ENCODE measurements around the gene NUP133.
A peak's percentile ranks its signal among the peaks of the same experiment; 100 is the strongest.
"Not testable (repeated sequence)": the region's sequence is repeated elsewhere in the genome, so short reads cannot be mapped to it uniquely, and the experiment has no call there.

Gene NUP133

DNA sequence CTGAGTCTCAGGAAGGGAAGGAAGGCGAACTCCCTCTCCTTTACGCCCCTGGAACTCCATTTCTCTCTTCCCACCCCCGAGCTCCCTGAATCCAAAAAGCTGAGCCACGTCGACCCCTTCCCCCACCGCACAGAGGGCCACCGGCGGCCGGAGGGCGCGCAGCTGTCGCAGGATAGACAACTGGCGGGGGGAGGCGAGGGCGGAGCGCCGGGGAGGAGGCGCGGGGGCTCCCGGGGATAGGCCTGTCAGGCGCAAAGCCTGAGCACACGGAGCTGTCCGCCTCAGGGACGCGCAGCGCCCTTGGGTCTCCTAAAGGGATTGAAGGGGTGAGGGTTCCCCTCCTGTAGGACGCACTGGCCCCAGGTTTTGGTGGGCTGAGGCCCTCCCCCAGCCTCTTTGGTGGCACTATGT, 73.5 kb downstream of the NUP133 start:
- no peak for DNase-seq (ENCODE audit: low read depth in 1 of 2, low spot score in 1 of 2)
- TF ChIP-seq JUND (IDR thresholded peaks at IDR 0.05; ENCODE audit: low read depth): no peak
- in situ Hi-C loops (cut with HindIII; ENCODE audit: low pct_unique_long_range_greater_than_20kb, low sequenced_read_pairs): no loop called here

DNA sequence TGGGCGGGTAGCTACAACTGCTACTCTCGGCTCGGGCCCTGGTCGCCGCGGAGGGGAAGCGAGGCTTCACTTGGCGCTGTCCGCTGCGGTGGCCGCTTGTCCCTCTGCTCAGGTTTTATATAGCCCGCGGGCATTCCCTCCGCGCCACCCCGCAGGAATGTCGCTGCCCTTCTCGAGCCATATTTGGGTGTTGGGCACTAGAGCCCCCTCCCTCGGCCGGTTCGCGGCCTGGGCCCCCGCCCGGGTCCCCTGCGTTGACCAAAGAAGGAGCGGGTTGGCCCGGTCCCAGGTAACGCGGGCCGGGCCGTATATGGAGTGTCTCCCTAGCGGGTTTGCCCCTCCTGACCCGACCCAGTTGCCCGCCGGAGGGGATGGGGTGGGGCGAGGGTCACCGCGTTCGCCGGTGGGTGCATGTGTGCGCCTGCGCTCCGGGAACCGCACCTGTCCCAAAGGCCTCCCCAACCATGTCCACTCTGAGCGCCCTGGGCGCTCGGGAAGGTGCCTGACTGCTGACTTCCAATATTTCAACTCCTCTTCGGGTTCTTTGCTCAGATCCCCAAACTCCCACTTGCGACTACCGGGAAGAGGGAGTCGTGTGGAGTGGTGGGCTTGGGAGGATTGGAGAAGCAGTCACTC, 74.0 kb downstream of the NUP133 start, which contains the start of gene ACTA1:
Gene ACTA1, minus strand, starts transcription at position 90 of the 636 bp plus-strand sequence. CDS start 979 bp downstream, outside the sequence.
- in situ Hi-C loops (cut with HindIII; ENCODE audit: low pct_unique_long_range_greater_than_20kb, low sequenced_read_pairs): no loop called here
- no peak for TF ChIP-seq JUND (IDR thresholded peaks at IDR 0.05; ENCODE audit: low read depth)
- peak in 1 of 2 experiments; percentile 42 for DNase-seq (ENCODE audit: low read depth in 1 of 2, low spot score in 1 of 2)

DNA sequence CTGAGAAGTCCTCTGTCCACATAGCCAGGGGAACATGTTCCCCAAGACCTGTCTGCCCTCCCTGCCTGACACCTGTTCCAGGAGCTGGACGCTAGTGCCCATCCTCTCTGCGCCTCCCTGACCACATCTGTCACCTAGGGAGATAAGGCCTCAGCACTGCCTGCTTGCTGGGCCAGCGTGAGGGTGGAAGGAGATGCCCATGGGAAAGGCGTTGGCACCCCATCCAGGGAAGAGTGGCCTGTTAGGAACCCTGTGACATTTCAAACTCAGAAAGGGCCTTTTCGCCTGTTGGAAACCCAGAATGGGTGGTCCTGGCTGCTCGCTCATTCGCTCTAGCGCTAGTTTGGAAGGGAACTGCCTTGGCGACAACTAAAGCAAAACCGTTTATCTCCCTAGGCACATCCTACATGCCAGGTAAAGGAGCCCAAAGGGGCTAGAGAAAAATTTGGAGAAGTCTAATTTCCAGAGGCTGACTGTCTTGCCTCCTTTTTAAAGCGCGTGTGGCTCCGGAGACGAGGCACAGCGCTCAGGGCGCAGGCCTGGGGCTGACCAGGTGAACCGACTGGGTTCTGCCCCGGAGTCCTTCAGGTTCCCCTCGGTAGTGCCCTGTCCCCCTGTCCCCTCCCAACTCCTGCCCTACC, 74.7 kb downstream of the NUP133 start:
- no peak for TF ChIP-seq JUND (IDR thresholded peaks at IDR 0.05; ENCODE audit: low read depth)
- in situ Hi-C loops (cut with HindIII; ENCODE audit: low pct_unique_long_range_greater_than_20kb, low sequenced_read_pairs): no loop called here
- no peak for DNase-seq (ENCODE audit: low read depth in 1 of 2, low spot score in 1 of 2)

DNA sequence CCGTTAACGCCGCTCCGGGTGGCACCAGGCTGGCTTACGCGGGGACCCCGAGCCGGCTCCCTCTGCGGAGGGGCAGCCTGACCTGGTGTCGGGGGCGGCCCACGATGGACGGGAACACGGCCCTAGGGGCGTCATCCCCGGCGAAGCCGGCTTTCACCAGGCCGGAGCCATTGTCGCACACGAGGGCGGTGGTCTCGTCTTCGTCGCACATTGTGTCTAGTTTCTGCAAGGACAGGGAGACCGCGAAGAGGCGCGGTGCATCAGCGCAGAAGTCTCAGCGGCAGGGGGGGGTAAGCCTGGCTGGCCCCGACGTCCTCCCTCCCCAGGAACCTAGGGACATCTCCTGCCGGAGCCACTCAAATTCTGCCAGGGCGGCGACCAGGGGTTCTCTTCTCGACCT, 75.2 kb downstream of the NUP133 start:
- no peak for DNase-seq (ENCODE audit: low read depth in 1 of 2, low spot score in 1 of 2)
- no peak for TF ChIP-seq JUND (IDR thresholded peaks at IDR 0.05; ENCODE audit: low read depth)
- in situ Hi-C loops (cut with HindIII; ENCODE audit: low pct_unique_long_range_greater_than_20kb, low sequenced_read_pairs): no loop called here

DNA sequence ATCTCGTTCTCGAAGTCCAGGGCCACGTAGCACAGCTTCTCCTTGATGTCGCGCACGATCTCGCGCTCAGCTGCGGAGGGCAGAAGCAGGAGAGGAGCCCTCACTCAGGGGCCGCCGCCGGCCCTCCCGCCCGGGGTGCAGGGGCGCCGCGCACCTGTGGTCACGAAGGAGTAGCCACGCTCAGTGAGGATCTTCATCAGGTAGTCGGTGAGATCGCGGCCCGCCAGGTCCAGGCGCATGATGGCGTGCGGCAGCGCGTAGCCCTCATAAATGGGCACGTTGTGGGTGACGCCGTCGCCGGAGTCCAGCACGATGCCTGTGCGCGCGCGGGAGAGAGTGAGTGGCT, 76.1 kb downstream of the NUP133 start:
- no peak for TF ChIP-seq JUND (IDR thresholded peaks at IDR 0.05; ENCODE audit: low read depth)
- in situ Hi-C loops (cut with HindIII; ENCODE audit: low pct_unique_long_range_greater_than_20kb, low sequenced_read_pairs): no loop called here
- no peak for DNase-seq (ENCODE audit: low read depth in 1 of 2, low spot score in 1 of 2)

DNA sequence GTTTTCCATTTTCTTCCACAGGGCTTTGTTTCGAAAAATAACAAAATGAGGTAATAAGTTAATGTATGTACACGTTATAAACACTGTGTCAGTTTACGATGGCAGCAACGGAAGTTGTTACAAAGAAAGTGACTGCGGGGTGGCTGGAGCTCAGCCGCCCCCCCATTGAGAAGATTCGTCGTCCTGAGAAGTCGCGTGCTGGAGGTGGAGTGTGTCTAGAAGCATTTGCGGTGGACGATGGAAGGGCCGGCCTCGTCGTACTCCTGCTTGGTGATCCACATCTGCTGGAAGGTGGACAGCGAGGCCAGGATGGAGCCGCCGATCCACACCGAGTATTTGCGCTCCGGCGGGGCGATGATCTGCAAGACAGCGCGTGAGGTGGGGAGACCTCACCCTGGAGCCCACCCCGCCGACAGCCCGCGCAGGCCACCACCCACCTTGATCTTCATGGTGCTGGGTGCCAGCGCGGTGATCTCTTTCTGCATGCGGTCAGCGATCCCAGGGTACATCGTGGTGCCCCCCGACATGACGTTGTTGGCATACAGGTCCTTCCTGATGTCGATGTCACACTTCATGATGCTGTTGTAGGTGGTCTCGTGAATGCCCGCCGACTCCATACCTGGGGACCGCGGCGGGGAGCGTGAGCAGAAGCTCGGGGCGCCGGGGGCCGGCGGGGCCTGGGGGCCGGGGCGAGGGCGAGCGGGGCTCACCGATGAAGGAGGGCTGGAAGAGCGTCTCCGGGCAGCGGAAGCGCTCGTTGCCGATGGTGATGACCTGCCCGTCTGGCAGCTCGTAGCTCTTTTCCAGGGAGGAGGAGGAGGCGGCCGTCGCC, 76.6 kb downstream of the NUP133 start:
- in situ Hi-C loops (cut with HindIII; ENCODE audit: low pct_unique_long_range_greater_than_20kb, low sequenced_read_pairs): no loop called here
- TF ChIP-seq JUND (IDR thresholded peaks at IDR 0.05; ENCODE audit: low read depth): no peak
- no peak for DNase-seq (ENCODE audit: low read depth in 1 of 2, low spot score in 1 of 2)

DNA sequence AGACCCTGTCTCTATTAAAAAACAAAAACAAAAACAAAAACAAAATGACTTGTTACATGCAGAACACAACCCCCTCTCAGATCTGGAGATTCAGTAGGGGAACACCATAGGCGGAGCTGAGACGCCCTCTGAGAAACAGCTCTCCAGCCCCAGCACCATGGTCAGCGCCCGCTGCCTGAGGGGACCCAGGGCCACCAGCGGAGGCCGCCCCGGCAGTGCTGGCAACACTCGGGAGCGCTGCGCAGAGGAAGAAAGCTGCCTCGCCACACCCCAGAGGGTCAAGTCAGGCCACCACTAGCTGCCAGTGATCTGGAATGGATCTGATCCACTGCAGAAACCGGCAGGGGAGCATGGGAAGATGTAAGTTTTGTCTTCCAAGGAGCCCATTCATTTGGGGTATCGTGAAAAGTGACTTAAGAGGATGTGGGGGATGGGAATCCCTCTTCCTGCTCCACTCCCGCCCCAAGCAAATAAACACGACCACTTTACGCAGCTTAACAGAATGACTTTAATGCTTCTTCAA, 77.3 kb downstream of the NUP133 start:
- no peak for TF ChIP-seq JUND (IDR thresholded peaks at IDR 0.05; ENCODE audit: low read depth)
- in situ Hi-C loops (cut with HindIII; ENCODE audit: low pct_unique_long_range_greater_than_20kb, low sequenced_read_pairs): no loop called here
- DNase-seq (ENCODE audit: low read depth in 1 of 2, low spot score in 1 of 2): peak in 1 of 2 experiments; percentile 69

DNA sequence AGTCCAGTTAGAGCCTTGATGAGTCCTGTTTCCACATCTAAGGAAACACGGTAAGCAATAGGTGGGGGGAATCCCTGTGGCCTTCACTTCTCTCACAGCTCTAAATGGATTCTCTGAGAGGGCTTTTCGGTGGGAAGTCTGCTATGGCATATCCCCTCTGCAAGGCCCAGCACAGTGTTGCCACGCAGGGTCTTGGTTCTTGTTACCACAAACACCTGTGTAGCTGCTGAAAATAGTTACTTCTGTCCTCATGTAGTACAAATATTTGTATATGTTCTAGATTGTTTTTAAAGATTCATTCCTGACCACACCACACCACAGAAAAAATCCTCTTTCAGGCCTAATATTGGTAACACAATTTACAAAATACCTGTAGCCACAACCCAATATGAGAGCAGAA, 79.9 kb downstream of the NUP133 start:
- no peak for TF ChIP-seq JUND (IDR thresholded peaks at IDR 0.05; ENCODE audit: low read depth)

DNA sequence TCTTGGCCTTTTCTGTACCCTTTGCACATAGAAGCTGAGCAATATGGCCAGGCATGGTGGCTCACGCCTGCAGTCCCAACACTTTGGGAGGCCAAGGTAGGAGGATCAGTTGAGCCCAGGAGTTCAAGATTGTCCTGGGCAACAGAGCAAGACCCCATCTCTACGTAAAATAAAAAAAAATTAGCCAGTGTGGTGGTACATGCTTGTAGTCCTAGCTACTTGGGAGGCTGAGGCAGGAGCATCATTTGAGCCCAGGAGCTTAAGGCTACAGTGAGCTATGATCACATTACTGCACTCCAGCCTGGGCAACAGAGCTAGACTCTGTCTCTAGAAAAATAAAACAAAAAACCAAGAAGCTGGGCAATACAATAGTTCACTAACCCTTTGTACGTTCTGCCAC, 80.6 kb downstream of the NUP133 start:
- DNase-seq (ENCODE audit: low read depth in 1 of 2, low spot score in 1 of 2): no peak
- TF ChIP-seq JUND (IDR thresholded peaks at IDR 0.05; ENCODE audit: low read depth): no peak
- in situ Hi-C loops (cut with HindIII; ENCODE audit: low pct_unique_long_range_greater_than_20kb, low sequenced_read_pairs): no loop called here

More for the DNA sequence above, 79.9 kb downstream of the NUP133 start:
- in situ Hi-C loops (cut with HindIII; ENCODE audit: low pct_unique_long_range_greater_than_20kb, low sequenced_read_pairs): no loop called here
- DNase-seq (ENCODE audit: low read depth in 1 of 2, low spot score in 1 of 2): no peak

DNA sequence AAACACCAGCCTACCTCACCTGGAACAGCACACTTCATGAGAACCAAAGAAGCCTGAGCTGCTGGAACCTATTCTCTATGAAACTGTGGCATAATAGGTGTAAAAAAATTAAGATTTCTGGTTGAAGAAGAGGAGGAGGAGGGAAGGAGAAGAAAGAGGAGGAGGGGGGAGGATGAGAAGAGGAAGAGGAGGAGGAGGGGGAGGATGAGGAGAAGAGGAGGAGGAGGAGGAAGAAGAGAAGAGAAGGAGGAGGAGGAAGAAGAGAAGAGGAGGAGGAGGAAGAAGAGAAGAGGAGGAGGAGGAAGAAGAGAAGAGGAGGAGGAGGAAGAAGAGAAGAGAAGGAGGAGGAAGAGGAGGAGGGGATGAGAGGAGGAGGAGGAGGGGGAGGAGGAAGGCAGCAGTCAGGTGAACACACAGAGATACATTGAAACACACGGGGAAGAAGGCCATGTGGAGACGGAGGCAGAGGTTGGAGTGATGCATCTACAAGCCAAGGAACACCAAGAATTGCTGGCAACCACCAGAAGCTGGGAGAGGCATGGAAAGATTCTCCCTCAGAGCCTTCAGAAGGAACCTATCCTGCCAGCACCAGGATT, 82.5 kb downstream of the NUP133 start:
- TF ChIP-seq JUND (IDR thresholded peaks at IDR 0.05; ENCODE audit: low read depth): no peak
- no peak for DNase-seq (ENCODE audit: low read depth in 1 of 2, low spot score in 1 of 2)
- in situ Hi-C loops (cut with HindIII; ENCODE audit: low pct_unique_long_range_greater_than_20kb, low sequenced_read_pairs): no loop called here

DNA sequence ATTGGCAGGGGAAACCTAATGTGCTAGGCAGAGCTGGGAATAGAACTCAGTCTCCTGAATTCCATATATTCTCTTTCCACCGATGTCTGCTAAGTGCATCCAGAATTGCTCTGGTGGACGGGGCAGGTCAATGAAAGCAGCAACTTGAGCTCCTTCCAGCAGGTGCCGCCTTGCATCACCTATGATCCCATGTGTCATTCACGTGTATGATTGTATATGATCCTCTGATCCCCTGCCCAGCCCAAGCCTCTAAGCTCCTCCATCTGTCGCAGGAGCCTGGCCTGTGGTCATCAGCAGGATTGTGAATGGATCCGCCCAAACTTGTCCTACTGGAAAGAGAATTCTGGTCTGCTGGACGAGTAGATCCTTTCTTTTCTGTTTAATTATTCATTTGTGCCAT, 87.4 kb downstream of the NUP133 start:
- in situ Hi-C loops (cut with HindIII; ENCODE audit: low pct_unique_long_range_greater_than_20kb, low sequenced_read_pairs): no loop called here
- peak in 1 of 2 experiments; percentile 53 for DNase-seq (ENCODE audit: low read depth in 1 of 2, low spot score in 1 of 2)
- no peak for TF ChIP-seq JUND (IDR thresholded peaks at IDR 0.05; ENCODE audit: low read depth)

DNA sequence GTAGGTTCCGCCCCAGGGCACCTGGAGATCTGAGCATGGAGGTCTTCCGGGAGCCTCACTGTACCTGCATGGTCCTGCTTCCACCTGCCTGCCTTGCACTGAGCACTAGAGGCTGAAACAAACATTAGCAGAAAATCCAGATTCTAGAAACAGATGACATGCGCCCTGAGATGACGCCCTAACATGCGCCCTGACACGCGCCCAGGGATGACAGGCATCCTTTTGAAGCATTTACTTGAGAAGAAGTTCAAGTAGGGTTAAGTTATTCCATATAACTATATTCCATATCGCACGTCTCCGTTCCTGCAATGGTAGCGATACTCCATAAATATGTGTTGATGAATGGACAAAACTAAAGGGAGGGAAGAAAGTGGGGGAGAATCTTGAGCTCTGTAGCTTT, 87.9 kb downstream of the NUP133 start:
- no peak for DNase-seq (ENCODE audit: low read depth in 1 of 2, low spot score in 1 of 2)
- in situ Hi-C loops (cut with HindIII; ENCODE audit: low pct_unique_long_range_greater_than_20kb, low sequenced_read_pairs): no loop called here
- TF ChIP-seq JUND (IDR thresholded peaks at IDR 0.05; ENCODE audit: low read depth): no peak

DNA sequence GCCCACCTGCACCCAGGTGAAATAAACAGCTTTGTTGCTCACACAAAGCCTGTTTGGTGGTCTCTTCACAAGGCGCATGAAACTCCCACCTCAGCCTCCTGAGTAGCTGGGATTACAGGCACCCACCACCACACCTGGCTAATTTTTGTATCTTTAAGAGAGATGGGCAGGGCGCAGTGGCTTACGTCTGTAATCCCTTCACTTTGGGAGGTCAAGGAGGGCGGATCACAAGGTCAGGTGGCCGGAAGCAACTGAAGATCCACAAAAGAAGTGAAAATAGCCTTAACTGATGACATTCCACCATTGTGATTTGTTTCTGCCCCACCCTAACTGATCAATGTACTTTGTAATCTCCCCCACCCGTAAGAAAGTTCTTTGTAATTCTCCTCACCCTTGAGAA, 89.6 kb downstream of the NUP133 start:
- DNase-seq (ENCODE audit: low read depth in 1 of 2, low spot score in 1 of 2); in situ Hi-C loops (cut with HindIII; ENCODE audit: low pct_unique_long_range_greater_than_20kb, low sequenced_read_pairs): not testable (repeated sequence)

DNA sequence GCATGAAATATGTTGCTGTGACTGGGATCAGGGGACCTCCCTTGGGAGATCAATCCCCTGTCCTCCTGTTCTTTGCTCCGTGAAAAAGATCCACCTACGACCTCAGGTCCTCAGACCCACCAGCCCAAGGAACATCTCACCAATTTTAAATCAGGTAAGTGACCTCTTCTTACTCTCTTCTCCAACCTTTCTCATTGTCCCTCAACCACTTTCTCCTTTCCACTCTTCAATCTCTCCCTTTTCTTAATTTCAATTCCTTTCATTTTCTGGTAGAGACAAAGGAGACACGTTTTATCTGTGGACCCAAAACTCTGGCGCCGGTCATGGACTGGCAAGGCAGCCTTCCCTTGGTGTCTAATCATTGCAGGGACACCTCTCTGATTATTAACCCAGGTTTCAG, 95.3 kb downstream of the NUP133 start:
- DNase-seq (ENCODE audit: low read depth in 1 of 2, low spot score in 1 of 2); in situ Hi-C loops (cut with HindIII; ENCODE audit: low pct_unique_long_range_greater_than_20kb, low sequenced_read_pairs): not testable (repeated sequence)
